ENCODE measurements around the gene MAP3K5.

MAP3K5 gene

DNA sequence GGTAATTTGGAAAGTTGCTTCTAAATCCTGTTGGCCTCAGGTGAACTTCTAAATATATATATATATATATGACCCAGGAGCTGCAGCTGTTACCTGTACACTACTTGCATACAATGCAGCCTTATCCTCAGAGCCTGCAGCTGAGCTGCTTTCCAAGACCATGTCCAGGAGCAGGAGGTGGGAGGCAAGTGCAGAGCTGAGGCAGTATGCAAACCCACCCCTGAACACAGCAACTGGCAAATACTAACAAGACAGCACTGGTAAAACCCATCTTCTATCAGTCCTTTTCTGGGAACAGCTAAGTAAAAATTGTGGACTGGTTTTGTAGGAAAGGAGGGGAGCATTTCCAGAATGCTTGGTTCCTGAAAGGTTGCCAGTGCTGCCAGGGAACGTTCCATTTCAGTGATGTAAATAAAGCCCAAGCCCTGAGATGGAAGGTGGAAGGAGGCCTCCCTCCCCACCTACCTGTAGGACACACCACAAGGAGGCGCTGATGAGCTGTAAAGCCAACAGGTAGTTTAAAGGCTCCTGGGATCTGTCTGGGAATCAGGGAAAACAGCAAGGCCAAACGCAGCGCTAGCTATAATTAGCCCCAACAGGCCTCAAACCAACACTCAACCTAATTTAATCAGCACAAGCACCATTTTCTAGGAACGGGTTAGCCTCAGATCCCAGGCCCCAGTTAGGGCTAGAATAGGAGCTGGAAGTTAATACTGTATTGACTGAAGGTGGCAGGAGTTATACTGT, 148.3 kb downstream of the MAP3K5 start:
- DNase-seq (ENCODE audit: low spot score): peak; percentile 47

DNA sequence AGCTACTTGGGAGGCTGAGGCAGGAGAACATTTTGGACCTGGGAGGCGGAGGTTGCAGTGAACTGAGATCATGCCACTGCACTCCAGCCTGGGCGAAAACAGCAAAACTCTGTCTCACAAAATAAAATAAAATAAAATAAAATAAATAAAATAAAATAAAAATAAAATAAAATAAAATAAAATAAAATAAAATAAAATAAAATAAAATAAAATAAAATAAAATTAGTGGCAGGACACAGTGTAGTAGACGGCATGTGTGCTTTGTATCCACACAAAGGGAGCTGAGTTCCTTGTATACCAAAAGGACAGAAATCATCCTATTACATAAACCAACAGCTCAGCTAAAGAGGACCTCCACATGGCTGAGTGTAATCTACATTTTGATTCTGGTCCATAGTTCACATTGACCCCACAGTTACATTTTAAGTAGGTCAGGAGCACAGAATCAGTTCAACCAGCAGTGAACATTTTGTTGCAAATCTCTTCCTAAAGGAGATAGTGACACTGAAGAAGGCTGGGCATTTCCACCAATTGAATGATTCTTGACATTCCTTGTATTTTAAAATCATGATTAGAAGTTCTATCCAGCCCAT, 150.3 kb downstream of the MAP3K5 start:
- DNase-seq (ENCODE audit: low spot score): no peak

DNA sequence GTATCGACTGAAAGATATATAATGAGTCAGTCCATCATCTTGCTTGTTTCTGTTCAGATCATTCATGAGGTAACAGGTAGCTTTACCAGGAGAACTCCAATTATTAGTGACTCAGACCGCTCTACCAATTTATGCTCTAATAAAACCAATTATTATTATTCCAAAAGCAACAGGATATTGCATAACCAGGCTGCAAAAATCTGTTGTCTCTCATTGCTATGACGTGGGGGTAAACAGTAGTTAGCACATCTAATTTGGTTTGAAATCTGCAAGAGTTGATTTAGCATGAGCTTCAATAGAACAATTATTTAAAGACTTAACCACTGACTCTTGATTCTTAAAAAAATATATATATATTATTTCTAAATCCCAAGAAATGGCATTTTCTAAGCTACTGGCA, 151.1 kb downstream of the MAP3K5 start:
- no peak for DNase-seq (ENCODE audit: low spot score)

DNA sequence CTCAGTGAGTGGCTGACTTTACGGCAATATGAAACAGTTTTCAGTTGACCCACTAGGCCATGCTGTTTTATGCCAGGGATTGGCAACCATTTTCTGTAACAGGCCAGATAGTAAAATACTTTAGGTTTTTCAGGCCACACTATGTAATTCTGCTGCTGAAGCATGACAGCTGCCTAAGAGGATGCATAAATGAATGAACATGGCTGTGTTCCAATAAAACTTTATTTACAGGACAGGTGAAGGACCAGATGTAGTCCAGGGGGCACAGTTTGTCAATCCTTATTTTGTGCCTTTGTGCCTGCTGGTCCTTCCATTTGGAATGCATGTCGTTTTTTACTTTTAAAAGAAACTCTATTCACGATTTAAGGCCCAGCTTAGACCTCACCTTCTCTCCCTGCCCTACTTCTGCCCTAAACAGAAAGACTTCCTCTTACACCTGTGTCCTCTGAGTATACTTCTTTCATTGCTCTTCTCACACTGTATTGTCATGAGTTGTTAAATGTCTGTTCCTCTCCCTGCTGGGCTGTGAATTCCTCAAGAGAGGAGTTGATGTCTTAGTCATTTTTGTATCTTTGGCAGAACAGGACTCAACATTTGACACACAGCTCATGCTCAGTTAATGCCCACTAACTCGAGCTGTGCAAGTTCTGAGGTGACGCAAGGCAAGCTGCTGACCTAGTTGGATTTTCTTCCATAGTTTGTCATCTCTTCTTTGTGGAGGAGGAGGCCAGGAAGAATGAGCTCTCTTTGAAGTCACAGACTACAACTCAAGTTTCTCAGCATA, 152.0 kb downstream of the MAP3K5 start:
- no peak for DNase-seq (ENCODE audit: low spot score)

DNA sequence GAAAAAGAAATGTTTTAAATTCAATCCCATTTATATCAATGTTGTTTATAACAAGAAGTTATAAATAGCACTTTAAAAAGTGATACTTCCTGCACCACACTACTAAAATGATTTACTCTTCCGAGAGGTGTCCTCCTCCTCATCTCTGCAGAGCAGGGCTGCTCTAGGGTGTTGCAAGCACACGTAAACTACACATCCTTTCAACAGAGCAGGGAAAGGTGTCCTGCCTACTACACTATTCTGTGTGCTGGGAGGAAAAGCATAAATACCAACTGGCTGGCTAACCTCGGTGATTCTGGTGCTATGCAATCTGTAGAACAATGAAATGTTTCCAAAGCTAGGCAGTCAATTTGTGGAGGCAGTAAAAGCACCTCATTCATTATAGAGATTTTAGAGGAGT, 152.6 kb downstream of the MAP3K5 start:
- DNase-seq (ENCODE audit: low spot score): peak; percentile 47

DNA sequence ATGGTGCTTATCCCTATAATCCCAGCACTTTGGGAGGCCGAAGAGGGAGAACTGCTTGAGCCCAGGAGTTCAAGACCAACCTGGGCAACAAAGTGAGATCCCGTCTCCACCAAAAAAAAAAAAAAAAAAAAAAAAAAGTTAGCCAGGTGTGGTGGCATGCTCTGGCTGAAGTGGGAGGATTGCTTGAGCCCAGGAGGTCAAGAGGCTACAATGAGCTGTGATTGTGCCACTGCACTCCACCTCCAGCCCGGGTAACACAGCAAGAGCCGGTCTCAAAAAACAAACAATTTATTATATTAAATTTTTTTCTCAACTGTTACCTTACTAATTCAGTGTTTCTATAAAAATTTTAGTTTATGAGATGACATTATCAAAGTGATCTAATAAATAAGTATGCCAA, 156.7 kb downstream of the MAP3K5 start:
- DNase-seq (ENCODE audit: low spot score): no peak

DNA sequence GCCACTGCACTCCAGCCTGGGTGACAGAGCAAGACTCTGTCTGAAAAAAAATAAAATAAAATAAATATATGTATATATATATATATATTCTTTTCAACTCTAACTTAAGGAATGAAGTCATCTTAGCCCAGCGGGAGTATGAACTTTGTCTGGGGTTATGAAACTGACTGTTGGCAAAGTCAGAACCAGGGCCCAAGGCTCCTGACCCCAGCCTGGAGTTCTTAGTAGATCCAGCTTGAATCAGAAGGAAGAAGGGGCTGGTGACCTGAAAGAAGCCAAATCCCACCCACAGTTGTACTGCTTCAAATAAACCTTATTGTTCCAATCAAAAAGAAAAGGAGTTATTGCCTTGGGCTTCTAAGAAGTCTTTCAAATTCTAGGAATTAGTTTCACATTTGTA, 158.9 kb downstream of the MAP3K5 start:
- DNase-seq (ENCODE audit: low spot score): no peak

DNA sequence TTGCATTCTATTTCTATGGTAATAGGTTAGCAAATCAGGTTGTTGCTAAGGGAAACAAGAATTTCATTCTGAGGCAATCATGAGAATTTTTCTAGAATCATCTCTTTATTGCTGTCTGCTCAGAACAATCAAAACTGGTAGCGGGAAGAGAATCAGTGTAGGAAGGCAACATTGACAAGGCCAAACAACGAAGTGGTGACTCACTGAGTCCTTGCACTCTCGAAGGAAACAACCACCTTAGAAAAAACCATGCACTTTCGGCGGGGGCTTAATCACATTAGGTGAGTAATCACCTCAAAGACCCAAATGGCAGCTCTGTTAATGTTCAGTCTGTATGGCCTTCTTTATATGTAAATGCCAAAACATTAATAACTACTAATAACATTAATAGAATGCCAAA, 163.3 kb downstream of the MAP3K5 start:
- no peak for DNase-seq (ENCODE audit: low spot score)

DNA sequence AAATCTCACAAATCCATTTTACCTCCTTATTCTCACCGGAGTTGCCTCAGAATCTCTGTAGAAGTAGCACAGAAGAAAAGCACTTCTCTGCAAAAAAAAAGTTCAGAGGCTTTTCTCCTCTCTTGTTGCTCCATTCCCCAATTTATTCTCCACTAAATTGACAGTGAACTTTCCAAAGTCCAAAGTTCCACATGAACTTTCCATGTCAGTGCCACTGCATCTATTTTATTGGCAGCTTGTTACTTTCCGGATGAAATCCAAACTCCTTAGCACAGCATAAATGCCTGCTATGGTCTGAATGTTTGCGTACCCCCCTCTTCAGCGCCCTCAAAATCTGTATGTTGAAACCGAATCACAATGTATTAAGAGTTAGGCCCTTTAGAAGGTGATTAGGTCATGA, 165.1 kb downstream of the MAP3K5 start:
- no peak for DNase-seq (ENCODE audit: low spot score)

DNA sequence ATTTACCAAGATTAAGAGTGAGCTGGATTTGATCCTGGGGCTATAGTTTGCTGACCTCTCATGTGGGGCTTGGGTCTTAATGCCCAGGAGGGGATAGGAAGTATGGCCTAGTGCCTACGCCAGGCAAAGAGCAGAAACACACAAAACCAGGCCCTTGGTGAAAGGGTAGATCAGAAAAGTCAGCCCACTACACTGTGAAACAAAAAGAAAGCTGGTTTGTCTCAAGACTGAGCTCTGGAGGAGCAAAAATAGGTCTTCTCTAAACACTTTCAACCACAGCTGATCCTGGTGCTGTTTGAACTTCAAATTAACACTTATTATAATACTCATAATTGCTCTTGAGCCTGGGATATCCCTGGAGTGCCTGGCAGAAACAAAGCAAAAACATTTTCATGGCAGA, 167.0 kb downstream of the MAP3K5 start:
- no peak for DNase-seq (ENCODE audit: low spot score)

DNA sequence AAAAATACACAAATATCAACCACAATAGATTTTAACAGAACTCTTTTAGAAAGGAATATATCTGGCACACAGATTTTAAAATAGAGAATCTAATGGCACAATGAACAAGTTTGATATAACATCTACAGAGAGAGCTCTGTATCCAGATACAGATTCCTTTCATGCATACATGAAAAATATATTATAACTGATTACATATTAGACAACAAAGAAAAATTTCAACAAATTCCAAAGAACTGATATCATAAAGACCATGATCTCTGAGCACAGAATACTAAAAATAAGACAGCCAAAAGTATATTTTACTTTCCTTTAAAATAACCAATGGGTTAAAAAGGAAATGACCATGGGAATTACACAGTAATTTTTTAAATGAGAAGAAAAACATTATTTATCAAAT, 167.9 kb downstream of the MAP3K5 start:
- no peak for DNase-seq (ENCODE audit: low spot score)

DNA sequence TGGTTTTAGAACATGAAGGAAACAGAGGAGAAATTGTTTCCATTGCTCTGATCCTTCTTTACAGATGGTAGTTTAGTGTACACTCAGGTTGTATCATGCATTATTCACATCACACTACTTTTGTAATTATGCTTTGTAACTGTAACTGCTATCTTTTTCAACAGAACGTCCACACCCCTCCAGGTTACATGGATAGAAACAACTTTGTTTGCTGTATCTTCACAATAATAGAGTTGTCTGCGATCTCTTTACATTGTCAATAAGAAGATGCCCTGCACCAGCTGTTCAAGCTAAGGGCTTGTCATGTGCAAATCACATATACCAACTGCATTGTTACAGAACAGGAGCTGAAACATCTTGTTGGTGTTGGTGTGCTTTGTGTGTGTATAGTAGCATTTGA, 174.2 kb downstream of the MAP3K5 start:
- no peak for DNase-seq (ENCODE audit: low spot score)

DNA sequence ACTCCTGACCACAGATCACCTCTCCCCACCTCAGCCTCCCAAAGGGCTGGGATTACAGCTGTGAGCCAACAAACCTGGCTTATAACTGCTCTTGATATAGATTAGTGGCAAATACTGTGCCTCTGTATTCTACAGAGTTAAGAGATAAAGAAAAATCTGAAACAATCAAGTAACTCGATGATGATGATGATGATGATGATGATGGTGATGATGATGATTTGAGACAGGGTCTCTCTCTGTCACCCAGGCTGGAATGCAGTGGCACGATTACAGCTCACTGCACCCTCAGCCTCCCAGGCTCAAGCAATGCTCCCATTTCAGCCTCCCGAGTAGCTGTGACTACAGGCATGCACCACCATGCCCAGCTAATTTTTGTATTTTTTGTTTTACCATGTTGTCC, 175.8 kb downstream of the MAP3K5 start:
- DNase-seq (ENCODE audit: low spot score): no peak

DNA sequence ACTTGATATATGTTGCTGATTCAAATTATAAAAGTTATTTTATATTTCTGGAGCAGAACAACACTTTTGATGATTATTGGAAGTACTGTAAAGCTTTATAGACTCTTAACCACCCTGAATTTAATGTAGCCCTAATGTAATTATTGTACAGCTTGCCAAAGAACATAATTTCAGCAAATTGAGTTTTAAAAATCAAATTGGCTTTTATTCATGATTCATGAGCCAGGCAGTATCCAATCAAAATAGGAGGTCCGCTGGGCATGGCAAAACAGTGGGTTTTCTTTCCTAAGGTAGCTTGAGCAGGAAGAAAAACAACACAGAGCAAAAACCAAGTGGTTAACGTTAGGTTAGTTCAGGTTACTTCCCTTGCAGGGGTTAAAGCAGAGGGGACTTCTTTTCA, 177.3 kb downstream of the MAP3K5 start:
- no peak for DNase-seq (ENCODE audit: low spot score)

DNA sequence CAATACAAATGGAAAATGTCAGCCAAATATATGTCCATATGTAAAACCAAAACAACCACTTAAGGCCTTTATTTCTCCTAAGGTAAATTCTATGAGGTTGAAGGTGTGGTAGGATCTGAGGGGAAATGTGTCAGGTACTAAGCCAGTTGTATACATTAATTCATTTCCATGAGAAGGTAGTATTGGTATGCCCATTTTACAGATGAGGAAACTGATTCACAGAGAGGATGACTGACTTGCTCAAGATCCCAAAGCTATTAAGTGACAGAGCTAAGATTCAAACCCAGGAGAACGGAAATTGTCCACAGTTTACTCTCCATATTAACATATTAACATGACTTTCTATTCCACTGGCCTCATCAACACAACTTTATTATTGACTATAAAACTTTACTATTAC, 177.9 kb downstream of the MAP3K5 start:
- DNase-seq (ENCODE audit: low spot score): no peak

DNA sequence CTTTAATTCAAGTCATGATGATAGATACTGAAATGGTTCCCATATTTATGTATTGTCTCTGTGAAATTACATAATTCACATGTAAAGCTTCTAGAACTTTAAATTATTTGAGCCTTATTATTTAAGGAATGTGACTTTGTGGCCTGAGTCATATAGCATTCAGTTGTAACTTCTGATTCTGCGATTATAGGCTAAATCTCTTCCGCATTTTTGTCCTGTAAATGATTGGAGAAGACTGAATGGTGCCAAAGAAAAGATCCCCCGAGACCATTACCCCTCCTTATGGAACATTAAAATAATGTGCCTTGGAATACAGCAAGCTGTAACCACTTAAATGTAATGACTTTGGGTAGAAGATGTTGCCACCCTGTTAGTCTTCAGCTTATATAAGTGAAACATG, 178.8 kb downstream of the MAP3K5 start:
- no peak for DNase-seq (ENCODE audit: low spot score)

DNA sequence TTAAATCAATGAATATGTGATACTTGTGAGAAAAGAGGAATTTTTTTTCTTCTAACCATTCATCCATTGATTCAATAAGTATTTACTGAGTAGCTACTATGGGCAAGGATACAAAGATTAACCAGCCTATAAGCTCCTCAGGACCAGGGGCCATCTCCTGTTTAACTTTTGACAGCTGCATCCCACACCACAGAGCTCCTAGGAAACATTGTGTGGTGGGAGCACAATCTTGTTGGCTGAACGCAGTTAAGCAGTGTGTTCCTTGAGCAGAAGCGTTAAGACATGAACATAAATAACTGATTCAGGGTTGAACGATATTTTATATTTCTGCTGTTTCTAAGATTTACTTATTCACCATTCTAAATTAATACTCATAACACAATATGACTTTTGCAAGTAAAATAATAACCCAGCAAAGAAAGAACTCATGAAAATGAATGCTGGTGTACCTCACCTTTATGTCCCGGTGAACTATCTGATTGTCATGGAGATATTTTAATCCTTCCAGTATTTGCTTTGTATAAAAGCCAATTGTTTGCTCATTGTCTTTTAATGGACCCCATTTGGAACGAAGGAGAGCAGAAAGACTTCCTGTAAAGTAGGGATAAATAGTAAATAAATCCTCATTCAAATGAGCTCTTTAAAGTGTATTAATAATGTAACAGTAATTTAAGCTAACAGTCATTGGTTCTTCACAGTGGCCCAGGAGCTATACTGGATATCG, 179.4 kb downstream of the MAP3K5 start:
- no peak for DNase-seq (ENCODE audit: low spot score)

DNA sequence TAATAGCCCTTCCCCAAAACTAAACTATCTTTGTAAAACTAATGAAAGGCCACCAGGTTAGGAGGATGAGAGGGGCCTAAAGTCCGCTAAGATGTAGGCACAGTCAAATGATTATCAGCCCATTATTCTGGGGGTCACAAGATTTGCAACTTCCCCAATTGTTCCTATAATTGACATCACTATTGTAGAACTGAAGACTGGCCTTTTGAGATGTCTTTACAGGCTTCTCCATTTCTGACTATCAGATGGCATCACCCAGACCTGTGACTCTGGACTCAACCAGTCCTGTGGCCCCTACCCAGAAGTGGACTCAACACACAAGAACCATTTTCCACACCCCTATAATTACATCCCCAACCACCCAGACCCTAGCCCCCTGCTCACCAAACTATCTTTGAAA, 180.5 kb downstream of the MAP3K5 start:
- DNase-seq (ENCODE audit: low spot score): no peak

DNA sequence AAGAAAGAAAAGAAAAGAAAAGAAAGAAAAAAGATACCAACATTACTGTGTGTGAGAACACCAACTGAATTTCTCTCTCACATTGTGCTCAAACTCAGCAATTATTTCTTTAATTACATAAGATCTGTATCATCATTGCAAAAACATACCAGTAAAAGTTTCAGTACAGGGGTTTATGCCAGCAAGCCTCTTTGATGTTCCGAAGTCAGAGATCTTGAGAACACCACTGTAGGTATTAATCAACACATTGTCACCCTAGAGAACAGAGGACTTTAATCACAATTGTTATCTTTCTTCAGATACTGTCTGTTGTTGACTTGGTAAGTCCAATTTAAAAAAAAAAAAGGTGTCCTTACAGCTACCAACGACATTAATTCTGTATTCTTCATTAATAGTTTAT, 181.1 kb downstream of the MAP3K5 start:
- no peak for DNase-seq (ENCODE audit: low spot score)

DNA sequence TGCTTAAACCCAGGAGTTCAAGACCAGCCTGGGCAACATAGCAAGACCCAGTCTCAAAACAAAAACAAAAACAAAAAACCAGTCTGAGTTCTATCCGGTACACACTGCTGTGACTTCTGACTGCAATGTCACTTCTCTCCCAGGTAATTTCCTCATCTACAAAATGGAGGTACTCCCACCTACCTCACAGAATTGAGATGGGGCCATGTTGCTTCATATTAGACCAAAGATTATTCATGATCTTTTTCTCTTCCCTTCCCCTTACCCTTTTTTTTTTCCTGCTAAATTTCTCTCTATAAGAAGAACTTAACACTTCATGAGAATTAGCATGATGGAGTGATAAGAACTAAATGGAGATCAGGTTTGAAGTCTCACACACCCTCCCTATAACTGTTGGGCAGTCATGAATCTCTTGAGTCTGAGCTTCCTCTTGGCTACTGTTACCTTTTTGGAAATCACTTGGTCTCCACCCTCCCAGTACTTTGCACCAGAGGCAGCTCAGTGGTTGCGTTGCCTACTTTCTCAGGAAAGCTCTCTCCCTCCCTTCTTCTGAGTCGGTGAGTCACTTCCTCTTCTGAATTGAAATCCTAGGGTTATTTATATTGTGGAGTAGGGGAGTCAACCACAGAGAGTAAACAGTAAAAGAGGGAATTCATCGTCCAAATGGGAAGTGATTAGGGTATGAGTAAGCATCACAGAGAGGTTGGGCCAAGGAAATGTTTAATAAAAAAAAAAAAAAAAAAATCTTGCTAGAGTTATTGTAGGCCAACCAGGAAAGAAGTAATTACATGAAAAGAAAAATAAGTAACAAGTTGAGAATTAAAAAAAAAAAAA, 182.2 kb downstream of the MAP3K5 start:
- DNase-seq (ENCODE audit: low spot score): no peak

DNA sequence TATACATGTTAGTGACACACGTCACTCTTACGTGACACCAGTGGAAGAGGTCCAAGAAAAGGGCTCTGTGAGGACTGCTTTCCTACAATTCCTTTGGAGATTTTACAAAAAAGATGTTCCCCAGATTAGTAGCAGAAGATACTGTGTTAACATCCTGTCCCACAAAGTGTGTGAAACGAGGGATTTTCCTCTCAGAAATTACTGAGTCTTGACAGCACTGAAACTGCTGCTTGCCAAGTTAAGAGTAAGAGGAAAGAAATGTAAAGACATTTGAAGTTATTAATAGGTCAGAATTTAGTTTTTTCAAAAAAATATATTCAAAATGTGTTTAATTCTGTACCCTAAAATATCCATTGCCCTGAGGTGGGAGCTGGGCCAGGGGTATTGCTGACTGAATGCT, 183.3 kb downstream of the MAP3K5 start:
- DNase-seq (ENCODE audit: low spot score): no peak
